CD4-positive, CD25-positive, alpha-beta regulatory T cell (primary cell): ENCODE measurements around the gene TRIM59. TPM values are rescaled to one million over a fixed set of nuclear protein-coding genes. Genes with fewer than 3 reads are reported as not detected.

Source experiments
- ATAC-seq, 2 donors: fragments of 150-1000 bp; cut with Tn5 transposase; one replicate each; pipeline ENCODE4 v1.10.0; 2021; ENCODE audit warnings: low read depth in 2 of 2, moderate number of reproducible peaks in 2 of 2, moderate library complexity in 1 of 2
- DNase-seq, 3 donors: peaks; one replicate each; pipeline versions ENCODE4 v3.0.0 to v3.0.0-alpha.2; 2012 to 2022; ENCODE audit warnings: mixed read lengths in 1 of 3
- H3K27ac ChIP-seq: one replicate; pipeline ENCODE4 v1.7.0; 2013; ENCODE audit warnings: mild to moderate bottlenecking, low read length; ENCODE audit not compliant: insufficient read depth, poor library complexity, severe bottlenecking
- H3K27me3 ChIP-seq: one replicate; pipeline ENCODE4 v1.7.0; 2013; ENCODE audit warnings: low read length; ENCODE audit not compliant: control insufficient read depth, insufficient read depth
- H3K36me3 ChIP-seq: one replicate; pipeline ENCODE4 v1.7.0; 2013; ENCODE audit warnings: mild to moderate bottlenecking, low read length, moderate library complexity; ENCODE audit not compliant: control insufficient read depth, insufficient read depth
- H3K4me1 ChIP-seq: 2 replicates; pipeline ENCODE4 v1.7.0; 2013; ENCODE audit warnings: mild to moderate bottlenecking, low read length; ENCODE audit not compliant: insufficient read depth, control insufficient read depth, poor library complexity, severe bottlenecking
- H3K4me3 ChIP-seq: one replicate; pipeline ENCODE4 v1.7.0; 2013; ENCODE audit warnings: low read depth, mild to moderate bottlenecking, low read length, moderate library complexity
- H3K9me3 ChIP-seq, 2 experiments: 1 replicate in 1 of 2; 2 replicates in 1 of 2; pipeline ENCODE4 v1.7.0; 2013; ENCODE audit warnings: low read length in 2 of 2, mild to moderate bottlenecking in 1 of 2, moderate library complexity in 1 of 2; ENCODE audit not compliant: control insufficient read depth in 2 of 2
- H3K27ac Mint-ChIP-seq, 3 donors: one replicate each; pipeline ENCODE4 v1.8.0; 2020 to 2022; ENCODE audit warnings: mild to moderate bottlenecking in 3 of 3, mixed read lengths in 3 of 3, moderate library complexity in 2 of 3
- H3K27me3 Mint-ChIP-seq: one replicate; pipeline ENCODE4 v1.8.0; 2022; ENCODE audit warnings: mild to moderate bottlenecking, mixed read lengths
- H3K36me3 Mint-ChIP-seq: one replicate; pipeline ENCODE4 v1.8.0; 2020; ENCODE audit warnings: mixed read lengths
- H3K4me1 Mint-ChIP-seq, 4 donors: one replicate each; pipeline ENCODE4 v1.8.0; 2020 to 2022; ENCODE audit warnings: mixed read lengths in 4 of 4, mild to moderate bottlenecking in 1 of 4
- H3K4me3 Mint-ChIP-seq, 4 donors: one replicate each; pipeline ENCODE4 v1.8.0; 2020 to 2022; ENCODE audit warnings: mild to moderate bottlenecking in 4 of 4, mixed read lengths in 4 of 4, moderate library complexity in 3 of 4
- H3K9me3 Mint-ChIP-seq, 7 donors: one replicate each; pipeline ENCODE4 v1.8.0; 2020 to 2022; ENCODE audit warnings: mixed read lengths in 7 of 7, mild to moderate bottlenecking in 3 of 7, moderate library complexity in 2 of 7
- polyA plus RNA-seq, 4 donors: library from polyadenylated mRNA; unstranded; fragments of 300-500 nt; fragmentation: Illumina TruSeq; gene quantifications; one replicate each; pipeline ENCODE4 v1.2.3, GENCODE V29; 2021
- total RNA-seq: library from RNA; stranded (reverse); gene quantifications from one replicate; pipeline ENCODE4 v1.2.3, GENCODE V29; 2022

TRIM59 gene
- total and polyA plus RNA-seq, 5 donors from 2014 or later: 34.0 to 67.9 (median 53.8) TPM

DNA sequence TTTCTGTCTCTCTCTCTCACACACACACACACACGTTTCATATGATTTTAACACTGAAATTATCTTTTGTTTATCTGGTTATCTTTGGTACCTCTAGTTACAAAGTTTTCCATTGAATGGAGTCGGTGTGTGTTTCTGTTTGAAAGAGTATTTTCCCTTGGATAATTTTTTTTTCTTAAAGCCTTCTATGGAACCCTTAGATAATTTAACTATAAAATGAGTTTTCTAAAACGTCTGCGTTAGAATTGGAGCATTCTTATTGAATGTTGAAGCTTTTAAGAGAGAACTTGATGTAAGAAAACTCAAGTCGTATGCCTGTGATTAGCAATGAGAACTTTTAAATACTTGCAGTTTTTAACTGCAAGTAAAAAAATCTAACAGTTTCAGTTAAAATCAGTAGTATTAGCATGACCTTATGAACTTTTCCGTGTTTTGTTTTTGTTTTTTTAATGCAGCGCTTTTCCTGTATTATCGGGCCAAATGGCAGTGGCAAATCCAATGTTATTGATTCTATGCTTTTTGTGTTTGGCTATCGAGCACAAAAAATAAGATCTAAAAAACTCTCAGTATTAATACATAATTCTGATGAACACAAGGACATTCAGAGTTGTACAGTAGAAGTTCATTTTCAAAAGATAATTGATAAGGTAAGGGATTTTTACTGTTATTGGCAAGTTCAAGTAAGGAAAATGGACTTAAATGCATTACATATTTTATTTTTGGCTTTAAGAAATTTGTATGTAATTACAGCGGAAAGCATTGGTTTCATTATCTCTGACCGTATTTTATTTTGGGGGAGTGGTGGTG lies 47.2 kb downstream of the TRIM59 start:
- Histone ChIP-seq H3K4me3 (peak overlapping the region; percentile 99), H3K36me3 (peaks cover 11% of the 10 kb centered on the region), H3K27me3 (no peaks in the 10 kb centered on the region), H3K4me1 (peaks cover 53% of the 10 kb centered on the region), H3K9me3 (no peaks in the 10 kb centered on the region), H3K27ac (peak overlapping the region; percentile 57)
- Mint-ChIP-seq H3K27ac (peak overlapping the region; percentile 48 to 94 (median 82)), H3K4me3 (peak overlapping the region; percentile 93 to 97 (median 94)), H3K36me3 (peaks cover 6% of the 10 kb centered on the region), H3K27me3 (peaks cover 9% of the 10 kb centered on the region), H3K9me3 (no peaks in the 10 kb centered on the region), H3K4me1 (peaks cover 30 to 61% (median 49%) of the 10 kb centered on the region in 4 donors)
- DNase-seq (no peak), ATAC-seq (no peak)

DNA sequence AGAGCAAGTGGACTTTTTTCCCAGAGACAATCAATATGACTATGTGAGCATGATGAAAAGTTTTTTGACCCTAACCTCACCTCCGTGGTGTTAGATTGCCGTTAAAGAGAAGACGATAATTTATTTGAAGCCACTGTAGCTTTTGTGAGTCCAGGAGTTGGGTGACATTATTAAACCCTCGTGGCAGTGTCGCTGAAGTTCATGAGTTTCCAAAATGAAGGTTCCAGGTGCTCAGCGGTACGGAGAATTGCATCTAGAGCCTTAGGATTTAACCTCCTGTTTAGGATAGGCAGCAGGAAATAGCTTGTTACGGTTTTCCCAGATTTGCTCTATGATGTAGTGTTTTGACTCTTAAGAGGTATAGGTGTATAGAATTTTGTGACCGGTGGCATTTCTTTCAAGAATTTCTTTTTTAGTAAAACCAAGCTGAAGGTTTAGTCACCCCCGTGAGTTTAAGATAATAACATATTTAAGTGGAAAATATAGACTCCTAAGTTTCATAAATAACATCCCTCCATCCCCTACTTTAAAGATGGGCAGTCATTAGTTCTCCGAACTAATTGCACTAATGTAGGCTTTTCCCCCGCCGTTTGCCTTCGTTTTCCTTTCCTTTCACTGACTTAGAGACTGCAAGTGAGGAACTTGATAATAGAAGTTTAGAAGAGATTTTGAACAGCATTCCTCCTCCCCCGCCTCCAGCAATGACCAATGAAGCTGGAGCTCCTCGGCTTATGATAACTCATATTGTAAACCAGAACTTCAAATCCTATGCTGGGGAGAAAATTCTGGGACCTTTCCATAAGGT lies 48.1 kb downstream of the TRIM59 start:
- Histone ChIP-seq H3K27ac (peak overlapping the region; percentile 27), H3K4me3 (peak overlapping the region; percentile 99), H3K27me3 (no peaks in the 10 kb centered on the region), H3K9me3 (no peaks in the 10 kb centered on the region), H3K36me3 (peaks cover 8% of the 10 kb centered on the region), H3K4me1 (peaks cover 45% of the 10 kb centered on the region)
- peaks cover 34 to 61% (median 48%) of the 10 kb centered on the region in 4 donors for H3K4me1 Mint-ChIP-seq
- ATAC-seq (no peak), DNase-seq (peak in 2 of 3 donors; percentile 22 to 40)
- peaks cover 6% of the 10 kb centered on the region for H3K36me3 Mint-ChIP-seq
- H3K9me3 Mint-ChIP-seq: no peaks in the 10 kb centered on the region
- H3K4me3 Mint-ChIP-seq: peak overlapping the region; percentile 93 to 97 (median 94)
- H3K27me3 Mint-ChIP-seq: peaks cover 9% of the 10 kb centered on the region
- H3K27ac Mint-ChIP-seq: peak overlapping the region; percentile 76 to 94 (median 92)

GRCh38 chr3:160400702-160401150 lies 48.9 kb downstream of the TRIM59 start:
- Mint-ChIP-seq H3K4me1 (peaks cover 34 to 54% (median 45%) of the 10 kb centered on the region in 4 donors), H3K27me3 (peaks cover 9% of the 10 kb centered on the region), H3K36me3 (peaks cover 6% of the 10 kb centered on the region), H3K9me3 (no peaks in the 10 kb centered on the region), H3K4me3 (peak overlapping the region; percentile 93 to 100 (median 96)), H3K27ac (peak overlapping the region; percentile 76 to 98 (median 92))
- ATAC-seq (no peak), DNase-seq (peak in 2 of 3 donors; percentile 7 to 20)
- Histone ChIP-seq H3K4me1 (peaks cover 45% of the 10 kb centered on the region), H3K4me3 (peak overlapping the region; percentile 99), H3K27ac (peak overlapping the region; percentile 94), H3K9me3 (no peaks in the 10 kb centered on the region), H3K36me3 (peaks cover 5% of the 10 kb centered on the region), H3K27me3 (no peaks in the 10 kb centered on the region)

DNA sequence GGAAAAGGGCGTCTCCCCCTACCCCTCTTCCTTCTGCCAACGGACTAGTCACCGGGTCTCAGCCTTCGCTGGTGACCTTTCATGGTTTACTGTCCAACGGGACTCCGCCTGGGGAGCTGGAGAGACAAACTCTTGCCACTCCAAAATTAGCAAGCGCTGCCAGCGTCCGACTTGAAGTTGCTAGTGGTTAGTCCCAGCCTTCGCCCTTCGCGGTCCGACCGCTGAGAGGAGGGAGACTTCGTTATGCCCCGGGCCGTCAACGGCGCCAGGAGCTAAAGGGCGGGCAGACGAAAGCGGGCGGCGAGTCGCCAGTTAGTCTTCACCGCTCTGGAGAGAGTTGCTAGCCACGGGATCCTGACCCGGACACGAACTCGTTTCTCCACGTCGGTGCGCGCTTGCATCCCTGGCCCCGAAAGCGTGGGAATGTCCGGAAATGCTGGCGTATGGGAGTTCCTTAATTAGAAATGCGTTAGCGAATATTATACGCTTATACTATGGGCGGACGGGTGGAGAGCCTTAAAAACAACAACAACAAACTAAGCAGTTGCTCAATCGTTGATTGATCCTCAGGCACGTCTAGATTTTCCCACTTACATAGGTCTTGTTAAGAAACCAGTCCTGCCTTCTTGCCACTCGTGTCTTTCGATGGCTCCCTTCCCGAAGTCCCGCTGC lies 49.4 kb downstream of the TRIM59 start:
- ATAC-seq (no peak), DNase-seq (peak; percentile 17 to 60 (median 46))
- Mint-ChIP-seq H3K4me3 (peak overlapping the region; percentile 93 to 100 (median 96)), H3K4me1 (peaks cover 34 to 56% (median 43%) of the 10 kb centered on the region in 4 donors), H3K36me3 (peaks cover 6% of the 10 kb centered on the region), H3K27ac (peak overlapping the region; percentile 85 to 99 (median 98)), H3K27me3 (peaks cover 9% of the 10 kb centered on the region), H3K9me3 (no peaks in the 10 kb centered on the region)
- H3K4me1 ChIP-seq: peaks cover 43% of the 10 kb centered on the region
- peak overlapping the region; percentile 94 for H3K27ac ChIP-seq
- H3K36me3 ChIP-seq: peaks cover 4% of the 10 kb centered on the region
- no peaks in the 10 kb centered on the region for H3K27me3 ChIP-seq
- peak overlapping the region; percentile 99 for H3K4me3 ChIP-seq
- H3K9me3 ChIP-seq: no peaks in the 10 kb centered on the region

DNA sequence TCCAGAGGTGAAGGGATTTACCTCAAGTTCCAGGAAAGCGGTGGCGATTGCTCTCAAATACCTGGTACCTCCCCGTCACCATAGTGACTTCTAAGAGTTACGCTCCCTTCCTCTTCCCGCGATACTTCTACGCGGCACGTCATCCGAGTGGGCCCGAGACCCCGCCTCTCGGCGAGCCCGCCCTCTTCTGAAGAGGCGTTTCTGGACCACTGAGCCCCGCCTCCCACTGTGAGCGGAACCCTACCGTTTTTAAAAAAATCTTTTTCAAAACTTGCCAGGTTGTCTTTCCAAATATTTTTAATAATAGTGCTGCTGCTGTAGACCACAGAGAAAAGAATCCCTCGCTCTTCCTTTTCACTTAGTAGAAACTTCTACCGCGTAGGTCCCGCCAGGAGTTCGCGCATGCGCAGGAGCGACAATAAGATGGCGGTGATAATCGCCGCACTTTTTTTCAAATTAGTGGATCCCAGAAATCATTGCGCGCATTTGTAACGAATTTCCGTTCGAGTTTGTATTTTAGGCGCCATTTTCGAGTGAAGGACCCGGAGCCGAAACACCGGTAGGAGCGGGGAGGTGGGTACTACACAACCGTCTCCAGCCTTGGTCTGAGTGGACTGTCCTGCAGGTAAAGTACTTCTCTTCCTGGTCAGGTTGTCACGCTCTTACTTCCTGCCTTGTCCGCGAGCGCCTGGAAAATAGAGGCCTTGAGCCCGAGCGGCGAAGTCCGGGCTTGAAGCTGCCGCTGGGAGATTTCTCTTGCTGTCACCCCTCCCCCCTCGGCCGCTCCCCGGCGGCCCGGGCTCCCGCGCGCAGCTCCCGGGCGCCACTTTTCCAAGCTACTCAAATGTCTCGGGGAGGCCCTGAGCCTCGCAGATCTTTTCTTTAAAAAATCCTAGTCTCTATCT lies 50.2 kb downstream of the TRIM59 start, which contains the start of the genes IFT80 and SMC4:
Gene IFT80 (minus strand): TSS at position 101 of the 905 bp plus-strand sequence. CDS start 14,625 bp downstream, outside the sequence.
Gene SMC4 (plus strand): TSS at position 526 of the 905 bp plus-strand sequence. CDS start 1,177 bp downstream, outside the sequence.
- peaks cover 36% of the 10 kb centered on the region for H3K4me1 ChIP-seq
- no peaks in the 10 kb centered on the region for H3K9me3 ChIP-seq
- ATAC-seq: peak; percentile 97
- peaks cover 9% of the 10 kb centered on the region for H3K27me3 Mint-ChIP-seq
- peak within 1 kb of the TSS; percentile 99 for H3K4me3 ChIP-seq
- H3K4me1 Mint-ChIP-seq: peaks cover 32 to 51% (median 39%) of the 10 kb centered on the region in 4 donors
- no peaks in the 10 kb centered on the region for H3K36me3 ChIP-seq
- H3K4me3 Mint-ChIP-seq: peak within 1 kb of the TSS; percentile 93 to 100 (median 96)
- peak within 1 kb of the TSS; percentile 98 to 99 (median 99) for H3K27ac Mint-ChIP-seq
- no peaks in the 10 kb centered on the region for H3K27me3 ChIP-seq
- H3K36me3 Mint-ChIP-seq: peaks cover 3% of the 10 kb centered on the region
- no peaks in the 10 kb centered on the region for H3K9me3 Mint-ChIP-seq
- DNase-seq: peak; percentile 95 to 98 (median 97)
- H3K27ac ChIP-seq: peak within 1 kb of the TSS; percentile 94

DNA sequence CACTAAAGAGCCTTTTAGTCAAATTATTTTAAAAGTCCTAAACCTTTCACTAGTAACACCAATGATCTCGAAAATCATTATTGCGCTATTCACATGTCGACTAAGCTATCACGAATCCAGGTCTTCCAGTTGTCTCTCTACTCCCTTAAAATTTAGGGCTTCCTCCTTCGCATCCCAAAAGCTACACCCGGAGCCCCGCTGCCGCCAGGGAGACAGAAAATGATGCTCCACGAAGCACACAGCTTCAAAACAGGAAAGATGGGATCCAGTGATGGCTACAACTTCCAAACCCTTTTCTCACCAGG lies 50.8 kb downstream of the TRIM59 start:
- H3K4me1 Mint-ChIP-seq: peaks cover 26 to 45% (median 33%) of the 10 kb centered on the region in 4 donors

More for the DNA sequence above, 50.8 kb downstream of the TRIM59 start:
- no peaks in the 10 kb centered on the region for H3K27me3 ChIP-seq
- ATAC-seq: no peak
- H3K9me3 Mint-ChIP-seq: no peaks in the 10 kb centered on the region
- H3K4me3 Mint-ChIP-seq: peak overlapping the region; percentile 93 to 100 (median 96)
- H3K36me3 ChIP-seq: no peaks in the 10 kb centered on the region
- H3K27me3 Mint-ChIP-seq: peaks cover 9% of the 10 kb centered on the region
- H3K4me1 ChIP-seq: peaks cover 32% of the 10 kb centered on the region
- peak overlapping the region; percentile 98 to 99 (median 99) for H3K27ac Mint-ChIP-seq
- H3K27ac ChIP-seq: peak overlapping the region; percentile 94
- peaks cover 3% of the 10 kb centered on the region for H3K36me3 Mint-ChIP-seq
- H3K4me3 ChIP-seq: peak overlapping the region; percentile 99
- H3K9me3 ChIP-seq: no peaks in the 10 kb centered on the region
- no peak for DNase-seq
